GM13976 (cell line): Measurements from ENCODE around the gene RUBCNL.
A peak's percentile ranks its signal among the peaks of the same experiment; 100 is the strongest.

Source experiments
- DNase-seq: peaks from one replicate; pipeline ENCODE4 v3.0.0; 2012; ENCODE audit warnings: low spot score
- in situ Hi-C: fragments of 300-500 bp; cut with MboI; formaldehyde crosslinking; loops from one replicate; pipeline ENCODE4 v1.12.0; 2022; ENCODE audit warnings: low sequenced_read_pairs, mixed read lengths, inconsistent platforms; ENCODE audit not compliant: unreplicated experiment
- TF ChIP-seq, protein P1 (sequence below): IDR thresholded peaks from 2 replicates; pipeline ENCODE4 v1.5.1; 2012; ENCODE audit warnings: borderline replicate concordance, mild to moderate bottlenecking; ENCODE audit not compliant: insufficient read depth; ENCODE audit errors: extremely low read depth, missing control alignments, control extremely low read depth

RUBCNL gene

GRCh38 chr13:46332772-46333171 lies 54.3 kb downstream of the RUBCNL start:
- TF ChIP-seq, protein P1, sequence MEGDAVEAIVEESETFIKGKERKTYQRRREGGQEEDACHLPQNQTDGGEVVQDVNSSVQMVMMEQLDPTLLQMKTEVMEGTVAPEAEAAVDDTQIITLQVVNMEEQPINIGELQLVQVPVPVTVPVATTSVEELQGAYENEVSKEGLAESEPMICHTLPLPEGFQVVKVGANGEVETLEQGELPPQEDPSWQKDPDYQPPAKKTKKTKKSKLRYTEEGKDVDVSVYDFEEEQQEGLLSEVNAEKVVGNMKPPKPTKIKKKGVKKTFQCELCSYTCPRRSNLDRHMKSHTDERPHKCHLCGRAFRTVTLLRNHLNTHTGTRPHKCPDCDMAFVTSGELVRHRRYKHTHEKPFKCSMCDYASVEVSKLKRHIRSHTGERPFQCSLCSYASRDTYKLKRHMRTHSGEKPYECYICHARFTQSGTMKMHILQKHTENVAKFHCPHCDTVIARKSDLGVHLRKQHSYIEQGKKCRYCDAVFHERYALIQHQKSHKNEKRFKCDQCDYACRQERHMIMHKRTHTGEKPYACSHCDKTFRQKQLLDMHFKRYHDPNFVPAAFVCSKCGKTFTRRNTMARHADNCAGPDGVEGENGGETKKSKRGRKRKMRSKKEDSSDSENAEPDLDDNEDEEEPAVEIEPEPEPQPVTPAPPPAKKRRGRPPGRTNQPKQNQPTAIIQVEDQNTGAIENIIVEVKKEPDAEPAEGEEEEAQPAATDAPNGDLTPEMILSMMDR: no peak
- no peak for DNase-seq
- in situ Hi-C loops: no loop called here

DNA sequence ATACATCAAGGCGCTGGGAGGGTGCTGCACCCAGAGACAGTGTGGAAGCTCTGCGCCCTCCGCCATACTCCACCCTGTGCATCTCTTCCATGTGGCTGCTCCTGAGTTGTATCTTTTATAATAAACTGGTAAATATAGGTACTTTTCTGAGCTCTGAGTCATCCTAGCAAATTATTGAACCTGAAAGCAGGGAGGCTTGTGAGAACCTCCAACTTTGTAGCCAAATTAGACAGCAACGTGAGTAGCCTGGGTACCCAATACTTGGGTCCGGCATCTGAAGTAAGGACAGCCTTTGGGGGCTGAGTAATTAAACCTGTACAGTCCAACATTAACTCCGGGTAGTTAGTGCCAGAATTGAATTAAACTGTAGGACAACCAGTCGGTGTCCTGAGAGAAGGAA lies 57.4 kb downstream of the RUBCNL start:
- in situ Hi-C loops: no loop called here
- DNase-seq: no peak
- TF ChIP-seq, protein P1: no peak

- in situ Hi-C loops: no loop called here
- TF ChIP-seq, protein P1: no peak
- no peak for DNase-seq
Measured at GRCh38 chr13:46327246-46327645, 59.8 kb downstream of the RUBCNL start.

DNA sequence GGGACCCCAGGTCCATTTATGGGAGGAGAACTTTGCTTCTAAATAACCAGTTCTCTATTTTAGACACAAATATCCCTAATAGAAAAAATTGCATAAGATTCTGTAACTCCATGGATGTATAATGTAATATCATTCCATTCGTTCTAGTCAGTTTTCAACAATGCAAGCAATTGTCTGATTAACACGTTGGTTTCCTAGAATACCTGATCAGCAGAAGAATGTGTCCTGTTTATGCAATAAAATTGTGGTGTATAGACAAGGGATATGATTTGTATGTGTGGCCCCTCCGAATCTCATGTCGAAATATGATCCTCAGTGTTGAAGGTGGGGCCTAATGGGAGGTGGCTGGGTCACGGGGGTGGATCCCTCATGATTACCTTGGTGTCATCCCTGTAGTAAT lies 62.1 kb downstream of the RUBCNL start:
- in situ Hi-C loops: no loop called here
- DNase-seq: no peak
- TF ChIP-seq, protein P1: no peak

DNA sequence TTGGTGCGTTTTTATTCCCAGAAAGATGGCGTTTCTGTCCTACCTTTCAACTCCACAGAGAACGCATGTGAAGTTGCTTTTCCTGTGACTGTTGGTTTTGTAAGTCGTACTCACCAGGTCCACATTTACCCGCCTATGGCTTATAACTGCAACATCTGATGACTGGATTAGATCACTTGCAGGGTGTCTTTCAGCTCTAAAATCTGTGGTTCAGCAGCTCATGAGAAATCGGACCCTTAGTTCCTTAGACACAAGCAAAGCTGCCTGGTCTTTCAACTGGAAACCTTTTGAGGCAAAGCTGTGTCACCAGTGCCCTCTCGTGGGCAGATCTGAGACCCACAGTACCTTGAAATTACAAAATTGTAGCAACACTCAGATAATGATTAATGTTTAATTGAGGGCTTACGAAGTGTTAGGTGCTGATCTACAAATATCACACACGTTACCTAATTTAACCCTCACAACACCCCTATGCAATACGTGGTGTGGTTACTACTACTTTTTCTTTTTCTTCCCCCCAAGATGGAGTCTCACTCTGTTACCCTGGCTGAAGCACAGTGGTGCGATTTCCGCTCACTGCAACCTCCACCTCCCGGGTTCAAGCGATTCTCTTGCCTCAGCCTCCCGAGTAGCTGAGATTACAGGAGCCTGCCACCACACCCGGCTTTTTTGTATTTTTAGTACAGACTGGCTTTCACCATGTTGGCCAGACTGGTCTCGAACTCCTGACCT lies 65.4 kb downstream of the RUBCNL start:
- TF ChIP-seq, protein P1: peak; percentile 65
- in situ Hi-C loops: no loop called here
- peak; percentile 74 for DNase-seq

GRCh38 chr13:46320821-46321220 lies 66.2 kb downstream of the RUBCNL start:
- no peak for DNase-seq
- in situ Hi-C loops: no loop called here

More at GRCh38 chr13:46320821-46321220, 66.2 kb downstream of the RUBCNL start:
- TF ChIP-seq, protein P1: no peak
